Activated naive CD4-positive, alpha-beta T cell treated with anti-CD3 and anti-CD28 coated beads, Interleukin-2, amount 50 U/mL, for 24 hours (primary cell): ENCODE measurements around the gene PSME4.
A peak's percentile ranks its signal among the peaks of the same experiment; 100 is the strongest.

ENCODE experiments used
- H3K27ac Mint-ChIP-seq: one replicate; pipeline ENCODE4 v1.8.0; 2021; ENCODE audit warnings: mild to moderate bottlenecking, mixed read lengths
- H3K27me3 Mint-ChIP-seq: one replicate; pipeline ENCODE4 v1.8.0; 2021; ENCODE audit warnings: mixed read lengths
- H3K36me3 Mint-ChIP-seq: one replicate; pipeline ENCODE4 v1.8.0; 2021; ENCODE audit warnings: mixed read lengths
- H3K4me1 Mint-ChIP-seq: one replicate; pipeline ENCODE4 v1.8.0; 2021; ENCODE audit warnings: mixed read lengths
- H3K4me3 Mint-ChIP-seq: one replicate; pipeline ENCODE4 v1.8.0; 2021; ENCODE audit warnings: mild to moderate bottlenecking, mixed read lengths
- H3K9me3 Mint-ChIP-seq: one replicate; pipeline ENCODE4 v1.8.0; 2021; ENCODE audit warnings: mixed read lengths

Gene PSME4

GRCh38 chr2:53970724-53971602 is at the start of gene PSME4:
Gene PSME4 (minus strand): TSS chr2:53970993. CDS start chr2:53970784, 209 bp downstream.
- Mint-ChIP-seq H3K4me3 (peak within 1 kb of the TSS; percentile 98), H3K4me1 (peaks cover 58% of the 10 kb centered on the region), H3K36me3 (peaks cover 12% of the 10 kb centered on the region), H3K27me3 (no peaks in the 10 kb centered on the region), H3K9me3 (no peaks in the 10 kb centered on the region), H3K27ac (peak within 1 kb of the TSS; percentile 99)

- Mint-ChIP-seq H3K27me3 (no peaks in the 10 kb centered on the region), H3K9me3 (no peaks in the 10 kb centered on the region), H3K4me1 (peaks cover 40% of the 10 kb centered on the region), H3K4me3 (no peak overlapping the region), H3K27ac (peak overlapping the region; percentile 86), H3K36me3 (peaks cover 7% of the 10 kb centered on the region)
Measured at GRCh38 chr2:54015798-54016699, 45.3 kb upstream of the PSME4 start.

GRCh38 chr2:54013996-54014395 is 43.2 kb upstream of the PSME4 start:
- Mint-ChIP-seq H3K9me3 (no peaks in the 10 kb centered on the region), H3K4me1 (peaks cover 49% of the 10 kb centered on the region), H3K36me3 (peaks cover 3% of the 10 kb centered on the region), H3K4me3 (peak overlapping the region; percentile 73), H3K27me3 (no peaks in the 10 kb centered on the region), H3K27ac (peak overlapping the region; percentile 94)

GRCh38 chr2:54012538-54013141 is 41.8 kb upstream of the PSME4 start:
- peaks cover 49% of the 10 kb centered on the region for H3K4me1 Mint-ChIP-seq
- H3K4me3 Mint-ChIP-seq, result peak overlapping the region; percentile 71
- H3K27ac Mint-ChIP-seq, result peak overlapping the region; percentile 86
- H3K27me3 Mint-ChIP-seq, result no peaks in the 10 kb centered on the region
- H3K9me3 Mint-ChIP-seq, result no peaks in the 10 kb centered on the region
- H3K36me3 Mint-ChIP-seq, result peaks cover 3% of the 10 kb centered on the region

- Mint-ChIP-seq H3K36me3 (peaks cover 1% of the 10 kb centered on the region), H3K9me3 (no peaks in the 10 kb centered on the region), H3K4me1 (peaks cover 38% of the 10 kb centered on the region), H3K27ac (no peak overlapping the region), H3K4me3 (no peak overlapping the region), H3K27me3 (no peaks in the 10 kb centered on the region)
Measured at GRCh38 chr2:54009549-54009948, 38.8 kb upstream of the PSME4 start.

- Mint-ChIP-seq H3K27ac (no peak overlapping the region), H3K9me3 (no peaks in the 10 kb centered on the region), H3K4me1 (peaks cover 27% of the 10 kb centered on the region), H3K4me3 (no peak overlapping the region), H3K36me3 (peaks cover 4% of the 10 kb centered on the region), H3K27me3 (no peaks in the 10 kb centered on the region)
Measured at GRCh38 chr2:54008439-54008838, 37.6 kb upstream of the PSME4 start.

- H3K9me3 Mint-ChIP-seq, result no peaks in the 10 kb centered on the region
- H3K27ac Mint-ChIP-seq, result no peak overlapping the region
- H3K36me3 Mint-ChIP-seq, result peaks cover 7% of the 10 kb centered on the region
- no peak overlapping the region for H3K4me3 Mint-ChIP-seq
- H3K4me1 Mint-ChIP-seq, result no peaks in the 10 kb centered on the region
- no peaks in the 10 kb centered on the region for H3K27me3 Mint-ChIP-seq
Measured at GRCh38 chr2:54000524-54000923, 29.7 kb upstream of the PSME4 start.

- H3K4me3 Mint-ChIP-seq, result no peak overlapping the region
- H3K36me3 Mint-ChIP-seq, result peaks cover 7% of the 10 kb centered on the region
- no peak overlapping the region for H3K27ac Mint-ChIP-seq
- H3K4me1 Mint-ChIP-seq, result peaks cover 1% of the 10 kb centered on the region
- H3K27me3 Mint-ChIP-seq, result no peaks in the 10 kb centered on the region
- H3K9me3 Mint-ChIP-seq, result no peaks in the 10 kb centered on the region
Measured at GRCh38 chr2:54000122-54000521, 29.3 kb upstream of the PSME4 start.

GRCh38 chr2:53998834-53999233 is 28.0 kb upstream of the PSME4 start:
- H3K36me3 Mint-ChIP-seq, result peaks cover 6% of the 10 kb centered on the region
- H3K9me3 Mint-ChIP-seq, result no peaks in the 10 kb centered on the region
- H3K4me3 Mint-ChIP-seq, result no peak overlapping the region
- H3K27me3 Mint-ChIP-seq, result no peaks in the 10 kb centered on the region
- no peak overlapping the region for H3K27ac Mint-ChIP-seq
- peaks cover 10% of the 10 kb centered on the region for H3K4me1 Mint-ChIP-seq

GRCh38 chr2:53994818-53995808 is 24.3 kb upstream of the PSME4 start:
- peaks cover 4% of the 10 kb centered on the region for H3K36me3 Mint-ChIP-seq
- H3K4me1 Mint-ChIP-seq, result peaks cover 30% of the 10 kb centered on the region
- no peaks in the 10 kb centered on the region for H3K9me3 Mint-ChIP-seq
- peak overlapping the region; percentile 87 for H3K27ac Mint-ChIP-seq
- H3K27me3 Mint-ChIP-seq, result no peaks in the 10 kb centered on the region
- peak overlapping the region; percentile 51 for H3K4me3 Mint-ChIP-seq

- peaks cover 9% of the 10 kb centered on the region for H3K36me3 Mint-ChIP-seq
- H3K27ac Mint-ChIP-seq, result peak overlapping the region; percentile 25
- H3K4me3 Mint-ChIP-seq, result no peak overlapping the region
- no peaks in the 10 kb centered on the region for H3K27me3 Mint-ChIP-seq
- H3K9me3 Mint-ChIP-seq, result no peaks in the 10 kb centered on the region
- peaks cover 40% of the 10 kb centered on the region for H3K4me1 Mint-ChIP-seq
Measured at GRCh38 chr2:53991948-53992347, 21.2 kb upstream of the PSME4 start.

- Mint-ChIP-seq H3K4me1 (peaks cover 34% of the 10 kb centered on the region), H3K36me3 (peaks cover 12% of the 10 kb centered on the region), H3K9me3 (no peaks in the 10 kb centered on the region), H3K27ac (no peak overlapping the region), H3K27me3 (no peaks in the 10 kb centered on the region), H3K4me3 (no peak overlapping the region)
Measured at GRCh38 chr2:53989210-53989862, 18.5 kb upstream of the PSME4 start.

GRCh38 chr2:53987336-53987921 is 16.6 kb upstream of the PSME4 start:
- Mint-ChIP-seq H3K27ac (peak overlapping the region; percentile 23), H3K9me3 (no peaks in the 10 kb centered on the region), H3K27me3 (no peaks in the 10 kb centered on the region), H3K4me3 (no peak overlapping the region), H3K4me1 (peaks cover 23% of the 10 kb centered on the region), H3K36me3 (peaks cover 12% of the 10 kb centered on the region)

- Mint-ChIP-seq H3K36me3 (peaks cover 13% of the 10 kb centered on the region), H3K27ac (no peak overlapping the region), H3K9me3 (no peaks in the 10 kb centered on the region)
Measured at GRCh38 chr2:53985646-53986045, 14.9 kb upstream of the PSME4 start.

More at GRCh38 chr2:53985646-53986045, 14.9 kb upstream of the PSME4 start:
- no peaks in the 10 kb centered on the region for H3K27me3 Mint-ChIP-seq
- peaks cover 20% of the 10 kb centered on the region for H3K4me1 Mint-ChIP-seq
- no peak overlapping the region for H3K4me3 Mint-ChIP-seq
